NCI-H82 treated with DMSO at 0.1 percent for 48 hours (cell line): ENCODE measurements around the gene SH3TC2.
"Not testable (repeated sequence)": the region's sequence is repeated elsewhere in the genome, so short reads cannot be mapped to it uniquely, and the experiment has no call there.

Source experiments
- DNase-seq: peaks from one replicate; lab custom pipeline; 2025; ENCODE audit not compliant: unreplicated experiment; lab: John Stamatoyannopoulos, UW

SH3TC2 gene

DNA sequence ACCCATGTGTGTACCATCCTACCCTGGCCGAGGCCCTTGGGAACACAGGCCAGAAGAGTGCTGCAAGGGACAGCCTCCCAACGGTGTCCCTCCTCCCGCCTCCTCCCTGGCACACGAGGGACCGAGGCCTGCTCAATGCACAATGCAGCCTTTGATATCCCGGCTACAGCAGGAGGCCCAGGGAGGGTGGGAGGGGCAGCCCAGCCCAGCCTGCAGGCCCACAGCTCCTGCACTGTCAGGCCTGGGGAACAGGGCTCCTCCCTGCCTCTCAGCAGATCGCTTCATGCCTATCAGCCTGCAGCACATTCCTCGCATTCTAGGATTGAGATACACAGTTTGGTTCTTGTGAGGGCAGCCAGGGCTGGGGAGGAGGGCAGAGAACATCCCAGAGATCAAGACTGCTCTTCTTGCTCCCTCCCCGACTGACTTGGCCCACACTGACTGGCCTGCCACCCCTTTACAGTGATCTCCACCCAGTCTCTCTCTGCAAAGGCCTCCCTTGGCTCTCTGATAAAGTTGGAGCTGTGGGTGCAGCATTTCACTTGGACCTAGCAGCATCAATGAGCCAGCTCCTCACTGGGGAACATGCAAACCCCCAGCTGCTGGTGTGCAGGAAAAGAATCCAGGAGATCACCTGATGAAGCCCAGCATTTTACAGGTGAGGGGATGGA is at the start of gene SH3TC2:
Gene SH3TC2, minus strand, starts transcription at position 46 of the 671 bp plus-strand sequence. Its CDS starts 40 bp downstream, at position 6.
- no peak for DNase-seq

DNA sequence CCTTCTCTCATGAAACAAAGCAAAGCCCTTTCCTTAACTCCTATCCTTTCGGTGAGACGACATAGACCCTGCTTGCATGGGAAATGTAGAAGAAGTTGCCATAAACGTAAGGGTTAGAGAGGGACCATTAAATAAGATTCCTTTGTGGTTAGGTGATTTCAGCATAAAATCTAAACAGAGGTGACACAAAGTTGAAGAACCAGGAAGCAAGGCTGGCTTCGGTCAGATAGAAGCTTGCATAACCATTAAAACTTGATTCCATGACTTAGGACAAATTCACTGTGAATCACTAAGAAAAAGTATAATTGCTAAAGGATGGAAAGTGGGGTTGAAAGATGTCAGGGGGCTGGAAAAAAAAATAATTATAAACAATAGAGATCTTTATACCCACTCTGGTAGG is 47.5 kb upstream of the SH3TC2 start:
- DNase-seq: no peak

DNA sequence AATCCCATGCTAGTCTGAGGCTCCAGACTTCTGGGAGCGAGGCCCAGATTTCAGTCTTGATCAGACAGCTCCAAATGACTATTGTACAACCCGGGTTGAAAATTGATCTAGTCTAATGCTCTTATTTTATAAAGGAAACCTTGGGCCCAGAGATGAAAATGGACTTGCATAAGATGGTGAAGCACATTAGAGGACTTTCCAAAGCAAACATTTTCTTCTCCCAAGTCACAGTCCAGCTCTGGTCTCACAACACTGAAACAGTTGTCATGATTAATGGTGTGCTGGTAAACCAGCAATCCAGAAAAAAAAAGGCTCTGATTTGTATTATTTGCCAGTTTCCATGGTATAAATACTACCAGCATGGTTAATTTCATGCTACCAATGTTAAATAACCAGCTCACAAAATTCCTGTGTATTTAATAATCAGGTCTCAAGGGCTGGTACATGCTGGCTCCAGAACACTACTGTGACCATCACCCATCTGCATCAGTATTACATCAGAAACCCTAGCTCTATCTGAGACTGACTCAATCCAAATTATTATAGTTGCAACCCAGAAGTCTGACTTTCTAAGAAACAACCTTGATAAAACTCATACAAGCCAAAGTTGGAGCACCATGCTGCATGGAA is 45.9 kb upstream of the SH3TC2 start:
- DNase-seq: no peak

DNA sequence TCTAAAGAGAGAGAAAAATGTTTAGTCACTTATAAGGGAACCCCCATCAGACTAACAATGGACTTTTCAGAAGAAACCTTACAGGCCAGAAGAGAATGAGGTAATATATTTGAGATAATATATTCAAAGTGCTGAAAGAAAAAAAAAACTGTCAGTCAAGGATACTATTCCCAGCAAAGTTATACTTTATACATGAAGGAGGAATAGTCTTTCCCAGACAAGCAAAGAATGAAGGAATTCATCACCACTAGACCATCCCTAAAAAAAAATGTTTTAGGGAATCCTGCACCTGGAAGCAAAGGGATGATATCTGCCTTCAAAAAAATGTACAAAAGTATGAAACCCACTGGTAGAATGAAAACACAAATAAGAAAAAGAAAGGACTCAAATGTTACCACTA is 37.5 kb upstream of the SH3TC2 start:
- DNase-seq: no peak

DNA sequence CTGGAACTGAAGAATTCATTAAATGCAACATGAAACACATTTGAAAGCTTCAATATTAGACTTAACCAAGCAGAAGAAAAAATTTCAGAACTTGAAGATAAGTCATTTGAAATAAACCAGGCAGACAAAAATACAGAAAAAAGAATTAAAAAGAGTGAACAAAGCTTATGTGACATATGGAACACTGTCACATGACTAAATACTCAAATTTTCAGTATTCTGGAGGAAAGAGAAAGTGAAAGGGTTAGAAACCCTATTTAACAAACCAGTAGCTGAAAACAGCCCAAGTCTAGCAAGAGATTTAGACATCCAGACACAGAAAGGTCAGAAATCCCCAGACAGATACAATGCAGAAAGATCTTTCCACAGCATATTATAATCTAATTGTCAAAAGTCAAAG is 37.1 kb upstream of the SH3TC2 start:
- no peak for DNase-seq

DNA sequence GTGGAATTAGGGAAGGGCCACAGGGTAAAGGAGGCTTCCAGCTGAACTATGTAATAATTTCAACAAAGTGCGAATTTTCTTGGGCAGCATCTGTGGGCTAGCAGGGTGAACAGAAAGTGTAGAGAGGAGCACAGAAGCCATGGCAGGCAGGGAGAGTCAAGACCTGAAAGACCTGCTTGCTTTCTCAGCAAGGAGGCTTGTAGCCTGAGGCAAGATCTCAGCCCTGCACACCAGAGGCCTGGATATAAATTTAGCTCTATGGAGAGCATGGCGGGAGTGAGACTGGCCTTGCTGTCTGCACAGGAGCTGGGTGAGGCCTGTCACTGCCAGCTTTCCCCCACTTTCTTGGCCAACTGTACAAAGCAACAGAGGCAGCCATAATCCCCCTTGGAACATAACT is 32.1 kb upstream of the SH3TC2 start:
- no peak for DNase-seq

DNA sequence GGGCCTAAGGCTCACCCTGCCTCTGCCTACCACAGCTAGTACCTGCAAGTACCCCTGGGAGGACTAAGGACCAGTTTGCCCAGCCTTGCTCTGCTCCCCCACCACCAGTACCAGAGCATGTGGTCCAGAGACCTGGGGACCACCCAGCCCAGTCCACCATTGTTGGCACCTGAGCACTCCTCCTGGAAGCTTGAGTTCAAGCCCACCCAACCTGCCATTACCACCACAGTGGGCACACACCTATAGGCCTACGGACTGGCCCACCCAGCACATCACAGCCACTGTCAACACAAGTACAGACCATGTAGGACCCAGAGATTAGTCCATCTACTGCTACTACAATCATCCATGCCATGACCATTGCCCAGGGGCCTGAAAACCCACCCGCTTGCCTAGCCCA is 30.8 kb upstream of the SH3TC2 start:
- DNase-seq: no peak

DNA sequence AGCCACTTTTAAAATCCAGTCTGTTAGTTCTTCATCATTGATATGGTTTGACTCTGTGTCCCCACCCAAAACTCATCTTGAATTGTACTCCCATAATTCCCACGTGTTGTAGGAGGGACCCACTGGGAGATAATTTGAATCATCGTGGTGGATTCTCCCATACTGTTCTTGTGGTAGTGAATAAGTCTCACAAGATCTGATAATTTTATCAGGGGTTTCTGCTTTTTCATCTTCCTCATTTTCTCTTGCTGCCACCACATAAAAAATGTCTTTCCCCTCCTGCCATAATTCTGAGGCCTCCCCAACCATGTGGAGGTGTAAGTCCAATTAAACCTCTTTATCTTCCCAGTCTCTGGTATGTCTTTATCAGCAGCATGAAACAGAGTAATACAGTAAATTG is 26.9 kb upstream of the SH3TC2 start:
- DNase-seq: no peak

DNA sequence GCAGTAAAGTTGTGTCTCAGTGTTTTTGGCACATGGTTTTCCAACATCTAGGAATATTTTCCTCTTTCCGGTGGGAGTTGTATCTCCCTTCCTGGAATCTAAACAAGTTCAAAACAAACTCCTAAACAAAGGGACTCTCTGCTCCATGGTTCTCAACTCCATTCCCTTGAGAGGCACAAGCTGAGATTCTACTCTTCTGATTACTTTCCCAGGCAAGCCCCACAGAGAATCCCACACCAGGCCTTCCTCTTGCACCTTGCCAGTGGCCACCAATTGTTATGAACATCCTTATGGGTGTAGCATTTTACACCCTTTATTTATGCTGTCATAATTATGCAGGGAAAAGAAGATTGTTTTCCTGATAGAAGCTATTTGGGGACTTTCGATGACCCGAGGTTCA is 25.8 kb upstream of the SH3TC2 start:
- no peak for DNase-seq

DNA sequence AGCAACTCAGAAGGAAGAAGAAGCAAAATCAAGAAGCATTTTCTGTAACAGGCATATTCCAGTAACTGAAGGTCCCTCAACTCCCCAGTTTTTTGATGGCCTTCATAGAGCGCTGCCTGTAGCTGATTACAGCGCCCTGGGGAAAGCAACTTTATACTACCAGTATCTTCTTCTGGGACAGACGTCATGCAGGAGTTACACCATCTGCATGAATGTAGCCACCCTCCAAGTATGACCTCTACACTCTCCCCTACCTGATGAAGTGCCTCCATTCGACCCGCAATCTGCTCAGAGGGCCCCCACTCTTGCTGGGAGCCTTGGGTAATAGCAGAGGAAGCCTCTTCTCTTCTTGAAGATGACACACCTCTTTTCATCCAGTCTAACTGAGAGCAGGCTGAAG is 21.0 kb upstream of the SH3TC2 start:
- no peak for DNase-seq

DNA sequence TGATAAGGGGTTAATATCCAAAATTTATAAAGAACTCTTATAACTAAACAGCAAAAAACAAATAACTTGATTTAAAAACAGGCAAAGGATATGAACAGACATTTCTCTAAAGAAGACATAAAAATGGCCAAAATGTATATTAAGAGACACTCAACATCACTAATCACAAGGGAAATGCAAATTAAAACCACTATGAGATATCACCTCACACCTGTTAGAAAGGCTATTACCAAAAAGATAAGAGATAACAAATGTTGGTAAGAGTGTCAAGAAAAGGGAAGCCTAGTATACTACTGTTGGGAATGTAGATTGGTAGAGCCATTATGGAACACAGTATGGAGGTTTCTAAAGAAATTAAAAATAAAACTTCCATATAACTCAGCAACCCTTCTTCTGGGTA is 19.4 kb upstream of the SH3TC2 start:
- no peak for DNase-seq

DNA sequence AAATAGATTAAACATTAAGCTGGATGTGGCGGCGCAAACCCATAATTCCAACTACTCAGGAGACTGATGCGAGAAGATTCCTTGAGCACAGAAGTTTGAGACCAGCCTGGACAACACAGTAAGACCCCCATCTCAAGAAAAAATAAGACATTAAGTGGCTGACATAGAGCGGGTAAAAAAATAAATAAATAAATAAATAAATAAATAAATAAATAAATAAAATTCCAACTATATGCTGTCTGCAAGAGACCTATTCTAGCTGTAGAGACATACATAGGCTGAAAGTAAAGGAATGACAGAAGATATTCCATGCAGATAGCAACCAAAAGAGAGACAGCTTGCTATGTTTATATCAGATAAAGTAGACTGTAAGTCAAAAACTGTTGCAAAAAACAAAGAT is 17.4 kb upstream of the SH3TC2 start:
- no peak for DNase-seq

DNA sequence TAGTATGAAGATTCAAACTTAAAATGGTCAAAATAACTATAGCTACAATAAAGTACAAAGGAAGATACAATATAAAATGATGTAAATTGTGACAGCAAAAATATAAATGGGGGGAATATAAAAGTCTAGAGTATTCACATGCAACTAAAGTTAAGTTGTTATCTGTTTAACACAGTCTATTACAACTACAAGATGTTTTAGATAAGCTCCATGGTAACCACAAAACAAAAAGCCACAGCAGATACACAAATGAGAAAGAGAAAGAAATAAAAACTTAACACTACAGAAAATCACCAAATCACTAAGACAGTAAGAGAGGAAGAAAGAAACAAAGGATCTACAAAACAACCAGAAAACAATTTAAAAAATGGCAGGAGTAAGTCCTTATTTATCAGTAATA is 17.0 kb upstream of the SH3TC2 start:
- DNase-seq: no peak

DNA sequence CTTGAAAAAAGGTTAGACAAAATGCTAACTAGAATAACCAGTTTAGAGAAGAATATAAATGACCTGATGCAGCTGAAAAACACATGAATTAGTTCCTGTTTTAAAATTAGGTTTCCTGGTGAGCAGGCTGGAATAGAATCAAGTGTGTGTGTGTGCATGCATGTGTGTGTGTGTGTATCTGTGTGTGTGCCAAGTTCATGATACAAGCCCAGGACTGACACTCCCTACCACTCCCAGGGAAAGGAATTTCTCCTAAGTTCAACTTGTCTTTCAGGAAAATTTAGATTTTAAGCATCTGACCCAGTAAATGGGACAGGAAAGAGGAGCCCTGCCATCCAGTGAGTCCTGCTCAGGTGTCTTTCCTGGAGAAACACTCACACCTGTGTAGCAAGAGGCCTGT is 11.2 kb upstream of the SH3TC2 start:
- DNase-seq: not testable (repeated sequence)

DNA sequence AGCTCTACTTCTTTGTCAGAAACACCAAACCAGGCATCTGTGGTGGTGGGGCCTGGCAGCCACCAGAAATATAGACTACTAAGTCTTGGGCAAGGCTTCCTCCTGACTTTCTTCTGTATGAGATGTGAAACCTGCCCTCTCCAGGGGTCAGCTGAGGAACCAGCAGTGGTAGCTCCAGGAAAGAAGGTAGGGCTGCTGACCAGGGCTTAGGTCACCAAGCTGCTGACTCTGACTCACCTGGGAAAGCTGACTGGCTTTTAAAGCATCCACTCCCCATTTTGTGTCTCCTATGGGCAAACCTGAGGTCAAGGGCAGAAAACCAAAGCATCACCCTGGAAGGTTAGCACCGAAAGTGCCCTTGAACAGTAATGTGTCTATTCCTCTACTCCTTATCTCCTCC is 10.4 kb upstream of the SH3TC2 start:
- no peak for DNase-seq

DNA sequence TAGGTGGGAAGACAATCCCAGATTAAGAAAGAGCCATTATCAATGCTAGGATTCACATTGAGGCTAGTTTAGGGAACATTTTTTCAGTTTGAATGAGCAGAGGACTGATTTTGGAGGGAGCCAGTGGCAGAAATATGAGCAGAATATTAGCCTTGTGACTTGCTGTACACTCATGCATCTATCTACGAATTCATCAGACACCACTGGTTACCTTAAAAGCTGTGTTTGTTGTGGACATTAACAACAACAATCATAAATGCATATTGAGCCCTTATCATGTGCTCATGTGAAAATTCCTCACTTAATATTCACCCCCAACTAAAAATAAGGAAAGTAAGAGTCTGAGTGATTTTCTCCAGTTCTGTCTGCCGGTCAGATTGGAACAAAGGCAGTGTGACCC is 9.9 kb upstream of the SH3TC2 start:
- DNase-seq: no peak

DNA sequence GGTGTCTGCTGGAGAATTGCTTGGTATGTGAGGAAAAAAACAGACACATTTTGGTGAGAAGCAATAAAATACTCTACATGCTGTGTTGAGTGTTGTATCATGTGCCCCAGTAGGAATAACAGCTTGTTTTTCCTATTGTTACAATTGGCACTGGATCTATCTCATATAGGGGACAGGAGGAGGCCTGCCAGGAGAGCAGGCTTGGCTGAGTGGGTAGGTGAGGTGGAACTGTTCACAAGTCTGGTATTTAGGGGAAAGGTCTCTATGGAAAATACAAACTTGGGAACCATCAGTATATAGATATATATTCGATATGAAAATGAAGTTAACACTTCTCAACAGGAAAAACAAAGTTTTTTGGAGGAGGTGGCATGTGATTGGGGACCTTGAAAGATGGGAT is 9.5 kb upstream of the SH3TC2 start:
- no peak for DNase-seq

DNA sequence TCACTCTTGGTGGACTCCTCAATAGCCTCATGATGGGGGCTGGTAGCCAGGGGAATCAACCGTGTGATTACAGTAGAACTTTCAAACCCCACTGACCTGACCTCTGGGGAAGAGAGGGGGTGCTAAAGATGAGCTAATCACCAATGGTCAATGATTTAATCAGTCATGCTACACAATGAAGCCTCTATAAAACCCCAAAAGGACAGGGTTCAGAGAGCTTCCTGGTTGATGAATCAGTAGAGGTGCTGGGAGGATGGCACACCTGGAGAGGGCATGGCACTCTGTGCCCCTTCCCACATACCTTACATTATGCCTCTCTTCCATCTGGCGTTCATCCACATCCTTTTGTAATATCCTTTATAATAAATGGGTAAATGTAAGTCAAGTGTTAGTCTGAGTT is 8.9 kb upstream of the SH3TC2 start:
- no peak for DNase-seq

DNA sequence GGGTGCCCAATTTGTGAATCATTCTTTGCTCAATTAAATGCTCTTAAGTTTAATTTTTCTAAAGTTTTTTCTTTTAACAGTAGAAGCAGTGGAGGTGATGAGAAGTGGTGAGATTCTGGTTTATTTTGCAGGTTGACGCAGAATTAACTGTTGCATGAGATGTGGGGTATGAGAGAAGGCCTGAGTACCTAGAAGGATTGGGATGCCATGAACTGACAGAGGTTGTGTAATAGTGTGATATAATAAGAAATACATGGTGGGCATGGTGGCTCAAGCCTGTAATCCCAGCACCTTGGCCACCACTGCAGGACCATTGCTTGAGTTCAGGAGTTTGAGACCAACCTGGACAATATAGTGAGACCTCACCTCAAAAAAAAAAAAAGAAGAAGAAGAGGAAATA is 8.4 kb upstream of the SH3TC2 start:
- DNase-seq: no peak

DNA sequence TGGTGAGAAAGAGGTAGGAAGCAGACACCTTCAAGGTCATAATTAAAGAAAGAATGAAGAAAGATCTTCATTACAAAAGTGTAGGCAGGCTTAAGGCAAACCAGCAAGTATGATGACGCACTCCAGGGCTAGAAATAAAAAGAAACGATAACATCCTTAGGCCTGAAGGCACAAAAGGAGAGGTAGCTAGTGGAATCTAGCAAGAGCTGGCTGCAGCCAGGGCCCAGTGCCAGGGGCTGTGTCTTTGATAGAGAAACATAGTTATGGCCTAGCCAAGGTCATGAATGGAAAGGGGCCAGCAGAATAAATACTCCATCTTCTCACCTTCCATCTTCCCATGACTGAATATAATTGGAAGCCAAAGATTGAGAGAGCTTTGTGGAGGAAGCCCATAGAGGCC is 6.8 kb upstream of the SH3TC2 start:
- DNase-seq: no peak

DNA sequence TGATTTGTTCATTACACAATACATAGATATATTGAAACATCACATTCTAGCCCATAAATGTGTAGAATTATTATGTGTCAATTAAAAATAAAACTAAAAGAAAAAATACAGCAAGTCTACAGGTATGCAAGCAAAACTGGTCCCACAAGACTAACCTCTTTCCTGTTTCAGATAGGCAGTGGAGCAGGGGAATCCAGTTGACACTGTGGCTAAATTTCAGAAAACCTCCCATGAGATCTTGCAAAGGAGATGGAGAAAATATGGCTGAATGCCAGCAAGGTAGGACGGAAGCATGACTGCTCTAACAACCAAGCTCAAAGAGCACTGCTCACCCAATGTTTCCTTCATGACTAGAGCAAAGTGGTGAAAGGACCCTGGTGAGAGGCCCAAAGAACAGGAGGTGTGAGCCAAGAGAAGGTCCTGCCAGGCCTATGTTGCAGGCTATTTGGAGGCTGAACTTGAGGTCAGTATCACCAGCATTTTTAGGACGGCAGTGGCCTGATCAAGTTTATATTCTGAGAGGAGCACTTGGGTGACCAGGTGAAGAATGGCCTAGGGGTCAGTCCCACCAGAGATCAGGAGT is 1.1 kb upstream of the SH3TC2 start:
- no peak for DNase-seq

DNA sequence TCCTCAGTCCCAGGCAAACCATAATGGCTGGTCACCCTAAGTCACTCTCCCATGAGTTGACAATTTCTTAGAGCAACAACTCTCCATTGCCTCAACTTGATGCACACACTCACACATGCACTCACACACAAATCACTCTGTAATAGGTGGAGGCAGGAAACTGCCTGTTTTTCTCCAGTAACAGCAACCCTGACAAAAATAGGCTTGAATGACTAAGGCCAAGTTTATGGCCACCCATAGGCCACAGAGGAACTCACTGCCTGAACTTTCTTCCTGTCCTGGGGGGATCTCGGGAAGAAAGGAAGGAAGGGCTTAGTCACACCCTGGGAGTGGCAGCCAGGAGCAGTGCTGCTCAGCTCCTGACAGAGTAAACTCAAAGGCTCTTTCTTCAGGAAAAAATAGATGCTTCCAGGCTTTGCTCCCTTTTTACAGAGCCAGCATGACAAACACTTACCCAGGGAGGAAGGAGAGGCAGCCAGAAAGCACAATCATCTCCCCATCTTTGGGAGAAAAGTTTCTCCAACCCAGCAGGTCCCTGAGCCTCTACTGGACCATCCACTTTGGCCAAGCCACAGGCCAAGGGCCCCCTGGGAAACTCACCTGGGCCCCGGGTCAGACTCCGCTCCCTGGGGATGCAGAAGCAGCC is 368 bp downstream of the SH3TC2 start:
- no peak for DNase-seq
